H1 (cell line): Measurements from ENCODE around the gene IQSEC3. TPM values are rescaled to one million over a fixed set of nuclear protein-coding genes. Genes with fewer than 3 reads are reported as not detected.

Source experiments
- CTCF ChIA-PET: fragments of 300-600 bp; sonication (Branson Sonifier 250); formaldehyde crosslinking; loops from one replicate; lab custom pipeline; 2021; ENCODE audit not compliant: partially characterized antibody; lab: Charles Lee
- POLR2A ChIA-PET: fragments of 300-600 bp; sonication (Branson Sonifier 250); formaldehyde crosslinking; loops from one replicate; lab custom pipeline; 2021; ENCODE audit warnings: inconsistent platforms; ENCODE audit not compliant: partially characterized antibody; lab: Charles Lee
- DNase-seq, 2 experiments: peaks; one replicate each; pipeline versions ENCODE4 v3.0.0 to v3.0.0-alpha.2; 2010 to 2022; ENCODE audit warnings: low spot score in 2 of 2, low read depth in 1 of 2, mixed read lengths in 1 of 2
- FAIRE-seq: peaks from 2 replicates; lab custom pipeline; 2011; peaks lifted over from hg19 to GRCh38; lab: Jason Lieb, UNC
- H2AFZ ChIP-seq: 2 replicates; pipeline ENCODE4 v1.8.1; 2012; ENCODE audit warnings: low read length, inconsistent platforms
- H2AK5ac ChIP-seq: 2 replicates; pipeline ENCODE4 v1.6.1; 2013; ENCODE audit warnings: low read depth, low read length
- H2BK120ac ChIP-seq: replicated peaks from 2 replicates; pipeline ENCODE3; 2013; ENCODE audit warnings: low read depth, low read length, inconsistent platforms
- H2BK12ac ChIP-seq: 2 replicates; pipeline ENCODE4 v1.6.1; 2013; ENCODE audit warnings: low read depth, low read length
- H2BK15ac ChIP-seq: 2 replicates; pipeline ENCODE4 v1.6.1; 2013; ENCODE audit warnings: low read length
- H2BK20ac ChIP-seq: 2 replicates; pipeline ENCODE4 v1.6.1; 2013; ENCODE audit warnings: low read length
- H2BK5ac ChIP-seq: 2 replicates; pipeline ENCODE4 v1.6.1; 2013; ENCODE audit warnings: low read depth, low read length
- H3K14ac ChIP-seq: 2 replicates; pipeline ENCODE4 v1.6.1; 2013; ENCODE audit warnings: inconsistent platforms; ENCODE audit not compliant: insufficient read length
- H3K18ac ChIP-seq: 2 replicates; pipeline ENCODE4 v1.6.1; 2013; ENCODE audit warnings: low read length; ENCODE audit errors: extremely low read depth
- H3K23ac ChIP-seq: 2 replicates; pipeline ENCODE4 v1.6.1; 2013; ENCODE audit warnings: inconsistent platforms; ENCODE audit not compliant: insufficient read length
- H3K23me2 ChIP-seq: 2 replicates; pipeline ENCODE4 v1.6.1; 2013; ENCODE audit warnings: low read depth, low read length
- H3K27ac ChIP-seq: 2 replicates; pipeline ENCODE4 v1.6.1; 2011; ENCODE audit warnings: low read depth, low read length, inconsistent platforms
- H3K27me3 ChIP-seq, 4 experiments: replicated peaks in 1 of 4; 1 replicate in 1 of 4; 2 replicates in 3 of 4; pipeline versions ENCODE4 v1.6.1 to v1.8.1; 2011 to 2013; ENCODE audit warnings: low read length in 3 of 4, mild to moderate bottlenecking in 3 of 4, inconsistent platforms in 2 of 4, mixed read lengths in 2 of 4, moderate library complexity in 1 of 4; ENCODE audit not compliant: control insufficient read depth in 3 of 4, insufficient read depth in 3 of 4; ENCODE audit errors: extremely low read depth in 1 of 4
- H3K36me3 ChIP-seq, 4 experiments: 2 replicates each; pipeline versions ENCODE4 v1.6.1 to v1.8.1; 2011 to 2013; ENCODE audit warnings: mild to moderate bottlenecking in 4 of 4, low read length in 3 of 4, moderate library complexity in 2 of 4, control low read depth in 1 of 4, inconsistent platforms in 1 of 4; ENCODE audit not compliant: insufficient read depth in 4 of 4, control insufficient read depth in 2 of 4
- H3K4ac ChIP-seq: replicated peaks from 2 replicates; pipeline ENCODE3; 2013; ENCODE audit warnings: low read length, low read depth, mixed read lengths, inconsistent platforms; ENCODE audit not compliant: insufficient read length
- H3K4me1 ChIP-seq, 4 experiments: replicated peaks in 1 of 4; 1 replicate in 1 of 4; 2 replicates in 3 of 4; pipeline versions ENCODE4 v1.6.1 to v1.8.1; 2011 to 2013; ENCODE audit warnings: low read length in 3 of 4, inconsistent platforms in 2 of 4, mixed read lengths in 1 of 4; ENCODE audit not compliant: insufficient read depth in 4 of 4, control insufficient read depth in 3 of 4
- H3K4me2 ChIP-seq, 2 experiments: 2 replicates each; pipeline versions ENCODE4 v1.6.1 to v1.8.1; 2011 to 2013; ENCODE audit warnings: low read depth in 2 of 2, low read length in 2 of 2, control low read depth in 1 of 2, inconsistent platforms in 1 of 2, mild to moderate bottlenecking in 1 of 2; ENCODE audit not compliant: insufficient read depth in 1 of 2
- H3K4me3 ChIP-seq, 4 experiments: fragments of 200-600, 300-600 bp in 1 of 4; sonication (generic), shearing (Covaris generic), sonication (Bioruptor Twin) in 1 of 4; 2 replicates each; pipeline versions ENCODE4 v1.5.1 to v1.8.1; 2011 to 2016; ENCODE audit warnings: low read length in 4 of 4, low read depth in 3 of 4, control low read depth in 2 of 4, inconsistent platforms in 2 of 4, mild to moderate bottlenecking in 2 of 4, mixed read lengths in 1 of 4, moderate library complexity in 1 of 4; ENCODE audit not compliant: insufficient read depth in 2 of 4; ENCODE audit errors: extremely low read depth in 1 of 4
- H3K56ac ChIP-seq: replicated peaks from 2 replicates; pipeline ENCODE3; 2013; ENCODE audit warnings: low read depth, mild to moderate bottlenecking, mixed read lengths, low read length, inconsistent platforms; ENCODE audit not compliant: insufficient read length
- H3K79me1 ChIP-seq: 2 replicates; pipeline ENCODE4 v1.6.1; 2013; ENCODE audit warnings: low read depth, low read length, control low read depth
- H3K79me2 ChIP-seq, 2 experiments: 2 replicates each; pipeline versions ENCODE4 v1.6.1 to v1.8.1; 2012 to 2013; ENCODE audit warnings: low read length in 2 of 2, mild to moderate bottlenecking in 2 of 2, inconsistent platforms in 1 of 2; ENCODE audit not compliant: insufficient read depth in 2 of 2, control insufficient read depth in 1 of 2
- H3K9ac ChIP-seq, 4 experiments: replicated peaks in 1 of 4; 1 replicate in 1 of 4; 2 replicates in 3 of 4; pipeline versions ENCODE4 v1.6.1 to v1.8.1; 2011 to 2013; ENCODE audit warnings: low read depth in 3 of 4, low read length in 3 of 4, control low read depth in 2 of 4, mild to moderate bottlenecking in 2 of 4, moderate library complexity in 2 of 4, inconsistent platforms in 1 of 4; ENCODE audit errors: extremely low read depth in 1 of 4
- H3K9me3 ChIP-seq, 2 experiments: 2 replicates each; pipeline versions ENCODE4 v1.6.1 to v1.8.1; 2012 to 2013; ENCODE audit warnings: mild to moderate bottlenecking in 2 of 2, moderate library complexity in 2 of 2, control low read depth in 1 of 2, inconsistent platforms in 1 of 2, low read depth in 1 of 2, low read length in 1 of 2, mixed read lengths in 1 of 2; ENCODE audit not compliant: insufficient read depth in 2 of 2
- H4K20me1 ChIP-seq, 2 experiments: replicated peaks in 1 of 2; 2 replicates each; pipeline versions ENCODE3 to v1.8.1; 2011 to 2013; ENCODE audit warnings: inconsistent platforms in 2 of 2, low read length in 2 of 2, mild to moderate bottlenecking in 1 of 2; ENCODE audit not compliant: insufficient read depth in 2 of 2, control insufficient read depth in 1 of 2
- H4K5ac ChIP-seq: 2 replicates; pipeline ENCODE4 v1.6.1; 2013; ENCODE audit warnings: low read length, low read depth, mixed read lengths, inconsistent platforms; ENCODE audit not compliant: insufficient read length
- H4K8ac ChIP-seq: 2 replicates; pipeline ENCODE4 v1.8.0; 2013; ENCODE audit warnings: mild to moderate bottlenecking, moderate library complexity, low read length, inconsistent platforms; ENCODE audit not compliant: insufficient read depth; ENCODE audit errors: extremely low read depth
- H4K91ac ChIP-seq: replicated peaks from 2 replicates; pipeline ENCODE3; 2013; ENCODE audit warnings: low read length, mixed read lengths, inconsistent platforms; ENCODE audit not compliant: insufficient read length
- CTCF ChIP-seq, 3 experiments: IDR thresholded peaks; 1 replicate in 2 of 3; 2 replicates in 1 of 3; pipeline versions ENCODE4 v1.5.1 to v1.6.1; 2011; ENCODE audit warnings: low read length in 3 of 3, mild to moderate bottlenecking in 3 of 3, inconsistent platforms in 2 of 3, low read depth in 1 of 3, moderate library complexity in 1 of 3; ENCODE audit not compliant: insufficient read depth in 1 of 3; ENCODE audit errors: control extremely low read depth in 1 of 3
- RXRA ChIP-seq: IDR thresholded peaks from 2 replicates; pipeline ENCODE4 v1.6.1; 2011; ENCODE audit warnings: low read depth, mild to moderate bottlenecking, low read length, moderate library complexity; ENCODE audit not compliant: insufficient read depth
- SRF ChIP-seq: IDR thresholded peaks from 2 replicates; pipeline ENCODE4 v1.6.1; 2011; ENCODE audit warnings: mild to moderate bottlenecking, low read depth, low read length, moderate library complexity
- WGBS, 2 experiments: shearing (Covaris generic) in 1 of 2; methylation state at CpG; one replicate each; pipeline versions ENCODE4 v1.1.6 to v1.1.7; 2013 to 2015; ENCODE audit warnings: low lambda C conversion rate in 2 of 2, mixed read lengths in 2 of 2, inconsistent platforms in 1 of 2, low coverage in 1 of 2, missing lambda C conversion rate in 1 of 2; ENCODE audit not compliant: insufficient replicate concordance in 2 of 2, insufficient coverage in 1 of 2, insufficient read length in 1 of 2; ENCODE audit errors: extremely low coverage in 1 of 2, missing lambda C conversion rate in 1 of 2; 5-methylcytosine and 5-hydroxymethylcytosine counted together
- polyA plus RNA-seq, 7 experiments: library from polyadenylated mRNA; depleted of rRNA in 3 of 7; stranded (reverse) in 5 of 7; unstranded in 2 of 7; fragments of >200 nt in 5 of 7; fragments of 200-250 nt in 2 of 7; gene quantifications; 1 replicate in 5 of 7; 2 replicates in 1 of 7; 4 replicates in 1 of 7; pipeline versions ENCODE4 v1.2.1 to v1.2.3, GENCODE V29; 2011 to 2013; ENCODE audit warnings: missing spikeins in 2 of 7, mixed read lengths in 2 of 7
- total RNA-seq: library from RNA; stranded (reverse); fragmentation: NEBNext Ultra II Directional; extraction: Animal tissue kit (Norgen Biotek cat#: 25700); gene quantifications from 2 replicates; pipeline ENCODE4 v1.2.1, GENCODE V29; 2021

Gene IQSEC3
- total and polyA plus RNA-seq, 2 of the 8 experiments (the other 6 are each of a cell fraction or from before 2014, with no cell fraction given) = 1.2 to 3.1 TPM

- DNase-seq = no peak
- Histone ChIP-seq H3K79me1 (no peaks in the 10 kb centered on the region), H3K27me3 (no peaks in the 10 kb centered on the region), H3K36me3 (no peaks in the 10 kb centered on the region), H3K9ac (no peak overlapping the region), H3K23ac (no peak overlapping the region), H4K20me1 (no peaks in the 10 kb centered on the region), H3K27ac (no peak overlapping the region), H3K18ac (peak overlapping the region; percentile 62; the same call in 1 of the 2 replicates), H3K4me3 (no peak overlapping the region), H4K8ac (no peak overlapping the region), H3K4ac (peak overlapping the region; percentile 65), H3K14ac (peak overlapping the region; percentile 11), H2BK12ac (peak overlapping the region; percentile 71; the same call in 1 of the 2 replicates), H2BK15ac (0 out of 2 replicates have a peak overlapping the region, but pooled peaks have one; percentile 24), H2AFZ (peak overlapping the region; percentile 42; the same call in 1 of the 2 replicates), H3K4me1 (peaks cover 0 to 9% (median 3%) of the 10 kb centered on the region in 4 experiments; a peak in 3 of 7 replicates), H3K56ac (no peak overlapping the region), H2BK5ac (peak overlapping the region; percentile 89; the same call in 1 of the 2 replicates), H3K9me3 (no peaks in the 10 kb centered on the region), H2AK5ac (0 out of 2 replicates have a peak overlapping the region, but pooled peaks have one; percentile 65), H3K4me2 (no peak overlapping the region; a peak in 1 of 4 replicates), H2BK120ac (peak overlapping the region; percentile 70), H4K5ac (no peak overlapping the region), H4K91ac (peak overlapping the region; percentile 79), H3K23me2 (no peaks in the 10 kb centered on the region; the same call in 1 of the 2 replicates), H3K79me2 (no peaks in the 10 kb centered on the region), H2BK20ac (peak overlapping the region; percentile 88; the same call in 1 of the 2 replicates)
- ChIA-PET CTCF (interaction anchor here (0.7 to 5.5 kb wide), 8 partner anchors 9 to 111 kb away, joined by 3 to 50 read pairs (median 4); no protein-coding TSS in a partner anchor), POLR2A (interaction anchor here (0.7 to 1.3 kb wide), 3 partner anchors 31 to 66 kb away, joined by 3 read pairs; no protein-coding TSS in a partner anchor)
- TF ChIP-seq RXRA (no peak), SRF (no peak), CTCF (IDR thresholded peaks at IDR 0.05; ENCODE audit: control extremely low read depth in 1 of 3, insufficient read depth in 1 of 3, low read depth in 1 of 3, low read length in 3 of 3) (peak in 1 of 3 experiments; percentile 21; a peak in 1 of 4 replicates)
- FAIRE-seq = no peak
- 73% methylated on average over 6 of the region's 6 CpGs; no CpG with 5 or more reads in 1 of the 2 experiments for WGBS, 2 experiments
Observed at GRCh38 chr12:109446-109845, 42.9 kb downstream of the IQSEC3 start.
